Inferior parietal cortex (tissue), 1 donor: ENCODE data around the gene RPS6KB2.
"Not testable (repeated sequence)": the region's sequence is repeated elsewhere in the genome, so short reads cannot be mapped to it uniquely, and the experiment has no call there.

Experiments
- DNase-seq: peaks from one replicate; pipeline ENCODE4 v3.0.0-alpha.2; 2016; ENCODE audit errors: extremely low spot score

Gene RPS6KB2

DNA sequence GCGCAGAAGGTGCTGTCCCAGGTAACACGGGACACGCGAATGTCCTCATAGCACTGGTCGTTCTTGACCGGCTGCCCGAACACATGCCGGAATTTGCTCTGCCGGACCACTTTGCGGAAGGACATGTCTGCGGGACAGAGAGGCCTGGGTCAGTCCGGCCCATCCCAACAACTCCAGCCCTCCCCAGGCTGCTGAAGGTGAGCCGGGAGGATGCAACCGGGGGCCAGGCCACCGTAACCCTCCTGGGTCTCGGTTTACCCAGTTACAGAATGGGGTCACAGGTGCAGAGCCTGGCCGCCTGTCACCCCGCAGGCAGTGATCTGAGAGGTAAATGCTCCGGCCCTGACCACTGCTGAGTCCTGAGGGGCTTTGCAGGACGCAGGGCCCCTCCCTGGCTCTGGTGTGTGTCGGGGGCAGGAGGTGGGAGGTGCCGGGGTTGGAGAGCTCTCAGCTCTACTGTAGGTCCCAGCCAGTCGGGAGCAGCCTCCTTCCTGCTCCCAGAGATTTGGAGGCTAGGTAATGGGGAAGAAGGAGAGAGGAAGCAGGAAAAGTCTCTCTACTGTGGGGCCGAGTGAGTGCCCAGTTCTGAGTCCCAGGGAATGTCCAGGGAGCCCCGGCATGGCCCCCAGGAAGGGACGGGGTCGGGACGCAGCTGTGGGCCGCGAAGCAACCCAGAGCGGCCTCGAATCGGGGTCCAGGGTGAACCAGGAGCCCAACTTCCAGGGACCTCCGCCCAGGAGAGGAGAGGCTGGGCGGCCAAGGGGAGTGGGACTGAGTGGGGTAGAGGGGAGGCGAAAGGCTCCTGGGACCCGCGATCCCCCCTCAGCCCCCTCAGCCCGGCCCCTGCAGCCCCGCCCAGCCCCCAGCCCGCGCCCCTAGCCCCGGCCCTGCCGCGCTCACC is 14.5 kb downstream of the RPS6KB2 start:
- no peak for DNase-seq

DNA sequence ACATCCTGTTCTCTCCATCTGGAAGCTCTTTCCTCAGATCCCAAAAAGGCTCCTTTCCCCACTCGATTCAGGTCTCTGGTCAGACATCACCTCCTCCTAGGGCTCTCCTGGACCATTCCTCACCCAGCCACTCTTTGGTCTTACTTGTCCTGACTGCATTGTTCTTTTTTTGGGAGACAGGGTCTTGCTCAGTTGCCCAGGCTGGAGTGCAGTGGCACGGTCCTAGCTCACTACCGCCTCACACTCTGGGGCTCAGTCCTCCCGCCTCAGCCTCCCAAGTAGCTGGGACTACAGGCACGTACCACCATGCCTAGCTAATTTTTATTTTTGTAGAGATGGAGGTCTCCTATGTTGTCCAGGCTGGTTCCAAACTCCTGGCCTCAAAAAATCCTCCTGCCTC is 17.2 kb downstream of the RPS6KB2 start:
- DNase-seq = no peak

DNA sequence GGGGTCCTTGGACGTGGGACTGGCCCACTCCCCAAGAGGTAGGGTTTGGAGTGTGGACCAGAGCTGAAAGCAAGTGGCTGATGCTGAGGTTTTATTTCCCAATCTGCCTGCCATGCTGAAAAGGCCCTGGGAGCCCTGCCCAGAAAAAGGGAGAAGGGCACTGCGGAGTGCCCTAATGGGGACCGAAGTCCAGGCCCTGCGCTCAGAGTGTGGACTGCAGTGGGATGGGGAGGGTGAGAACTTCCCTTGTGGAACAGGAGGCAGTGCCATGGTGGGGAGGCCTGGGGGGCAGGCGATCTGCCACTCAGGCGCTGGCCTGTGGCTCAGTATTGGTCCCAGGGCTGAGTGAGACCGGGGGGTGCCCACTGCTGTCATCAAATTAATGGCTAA is 19.9 kb downstream of the RPS6KB2 start:
- DNase-seq = no peak

DNA sequence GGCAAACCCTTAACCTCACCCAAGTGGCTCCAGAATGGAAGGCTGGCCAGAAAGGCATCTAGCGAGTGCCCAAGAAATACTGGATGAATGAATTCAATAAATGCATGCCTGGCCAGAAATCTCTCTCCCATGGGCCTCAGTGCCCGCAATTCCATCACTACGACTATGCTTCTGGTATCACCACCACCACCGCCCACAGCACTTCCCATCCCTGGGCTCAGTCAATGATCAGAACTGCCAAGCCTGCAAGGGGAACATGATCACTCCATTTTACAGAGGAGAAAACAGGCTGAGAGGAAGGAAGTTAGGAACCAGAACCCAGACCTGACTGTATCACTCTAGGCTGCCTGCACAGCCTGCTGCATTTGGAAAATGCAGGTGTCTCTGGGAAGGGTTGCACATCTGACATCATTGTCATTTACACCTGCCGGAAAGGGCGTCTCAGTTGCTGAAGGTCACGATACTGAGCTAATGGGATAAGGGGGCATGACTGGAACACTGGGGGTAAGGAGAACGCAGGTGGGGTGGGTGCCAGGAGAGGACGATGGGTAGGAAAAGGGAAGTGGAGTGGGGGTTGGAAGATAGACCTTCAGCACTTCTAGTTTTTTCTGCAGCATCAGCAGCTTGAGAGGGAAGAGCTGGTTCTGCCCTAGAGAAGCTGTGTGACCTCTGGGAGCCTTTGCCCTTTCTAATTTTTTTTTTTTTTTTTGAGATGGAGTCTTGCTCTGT is 21.0 kb downstream of the RPS6KB2 start:
- no peak for DNase-seq

DNA sequence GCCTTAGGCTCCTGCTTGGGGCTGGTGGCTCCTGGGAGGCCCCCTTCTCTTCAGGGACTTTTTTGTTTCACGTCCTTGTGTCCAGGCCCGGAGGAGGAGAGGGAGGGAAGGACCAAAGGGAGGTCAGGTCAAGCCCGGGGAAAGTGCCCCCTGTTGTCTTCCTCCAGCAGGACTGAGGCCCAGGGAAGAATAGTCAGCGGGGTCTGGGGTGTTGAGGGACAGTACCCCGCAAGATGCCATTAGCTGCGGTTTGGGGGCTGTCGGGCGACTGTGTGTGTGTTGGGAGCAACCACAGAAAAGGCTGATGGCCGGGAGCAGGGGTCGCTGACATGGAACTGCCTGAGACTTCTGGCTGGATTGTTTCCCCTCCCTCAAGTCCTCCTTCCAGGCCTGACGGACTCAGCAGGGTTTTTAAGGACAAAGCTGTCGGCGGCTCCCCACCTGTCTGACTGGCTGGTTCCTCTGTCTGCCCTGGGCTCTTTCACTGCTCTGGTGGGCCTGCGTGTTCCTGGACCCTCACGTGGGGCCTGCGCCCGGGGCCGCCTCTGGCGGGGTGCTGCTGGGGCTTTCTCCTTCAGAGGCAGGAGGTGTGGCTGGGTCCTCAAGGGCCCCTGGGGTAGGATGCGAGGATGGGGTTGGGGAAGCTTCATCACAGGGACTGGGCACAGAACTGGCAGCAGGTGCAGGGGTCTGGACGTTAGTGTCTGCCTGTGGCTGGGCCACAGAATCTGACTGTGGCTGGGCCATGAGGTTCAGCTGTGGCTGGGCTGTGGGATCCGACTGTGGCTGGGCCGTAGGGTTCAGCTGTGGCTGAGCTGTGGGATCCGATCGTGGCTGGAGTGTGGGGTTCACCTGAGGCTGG is 22.7 kb downstream of the RPS6KB2 start:
- no peak for DNase-seq

DNA sequence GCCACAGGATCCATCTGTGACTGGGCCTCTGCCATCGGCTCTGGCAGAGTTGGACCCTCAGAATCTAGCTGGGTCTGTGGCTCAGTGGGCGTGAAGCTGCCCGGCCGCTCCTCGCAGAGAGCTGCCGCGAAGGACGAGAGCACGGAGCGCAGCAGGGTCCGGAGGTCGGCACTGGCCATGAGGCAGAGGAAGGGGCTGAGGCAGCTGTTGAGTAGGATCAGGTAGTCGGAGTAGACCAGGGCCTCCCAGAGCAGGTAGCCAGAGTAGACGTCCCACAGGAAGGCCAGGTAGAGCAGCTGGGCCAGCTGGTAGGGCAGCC is 23.3 kb downstream of the RPS6KB2 start:
- no peak for DNase-seq

DNA sequence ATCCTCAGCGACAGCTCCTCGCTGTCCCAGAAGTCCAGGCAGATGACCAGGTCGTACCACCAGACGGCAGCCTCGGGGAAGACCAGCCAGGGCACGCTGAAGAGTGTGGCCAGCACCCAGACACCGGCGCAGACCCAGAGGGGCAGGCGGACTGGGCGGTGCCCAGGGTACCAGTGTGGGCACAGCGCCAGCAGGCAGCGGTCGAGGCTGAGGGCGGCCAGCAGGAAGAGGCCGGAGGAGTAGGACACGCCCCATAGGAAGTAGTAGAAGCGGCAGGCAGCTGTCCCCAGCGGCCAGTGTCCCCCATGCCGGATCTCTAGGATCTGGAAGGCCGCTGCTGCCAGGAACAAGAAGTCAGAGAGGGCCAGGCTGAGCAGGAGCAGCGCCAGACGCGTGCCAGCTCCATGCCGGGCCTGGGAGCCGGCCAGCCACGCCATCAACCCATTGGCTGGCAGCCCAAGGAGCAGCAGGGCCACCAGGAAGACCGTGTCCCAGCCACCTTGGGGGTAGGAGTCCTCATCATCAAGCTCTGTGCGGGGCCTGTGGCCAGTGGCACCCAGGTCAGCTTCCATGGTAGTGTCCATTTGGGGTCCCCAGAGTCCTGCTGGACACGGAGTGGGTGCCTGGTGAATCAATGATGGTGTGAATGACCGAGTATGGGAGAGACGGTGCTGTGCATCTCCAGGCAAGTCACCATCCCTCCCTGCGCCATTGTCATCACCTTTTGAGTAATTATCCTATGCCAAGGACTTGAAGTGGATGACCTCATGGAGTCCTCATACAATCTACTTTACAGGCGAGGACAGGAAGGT is 24.1 kb downstream of the RPS6KB2 start, which contains the start of gene GPR152:
Gene GPR152 (minus strand): TSS at position 589 of the 812 bp plus-strand sequence. CDS start 5 bp downstream, at position 584.
- DNase-seq = no peak

DNA sequence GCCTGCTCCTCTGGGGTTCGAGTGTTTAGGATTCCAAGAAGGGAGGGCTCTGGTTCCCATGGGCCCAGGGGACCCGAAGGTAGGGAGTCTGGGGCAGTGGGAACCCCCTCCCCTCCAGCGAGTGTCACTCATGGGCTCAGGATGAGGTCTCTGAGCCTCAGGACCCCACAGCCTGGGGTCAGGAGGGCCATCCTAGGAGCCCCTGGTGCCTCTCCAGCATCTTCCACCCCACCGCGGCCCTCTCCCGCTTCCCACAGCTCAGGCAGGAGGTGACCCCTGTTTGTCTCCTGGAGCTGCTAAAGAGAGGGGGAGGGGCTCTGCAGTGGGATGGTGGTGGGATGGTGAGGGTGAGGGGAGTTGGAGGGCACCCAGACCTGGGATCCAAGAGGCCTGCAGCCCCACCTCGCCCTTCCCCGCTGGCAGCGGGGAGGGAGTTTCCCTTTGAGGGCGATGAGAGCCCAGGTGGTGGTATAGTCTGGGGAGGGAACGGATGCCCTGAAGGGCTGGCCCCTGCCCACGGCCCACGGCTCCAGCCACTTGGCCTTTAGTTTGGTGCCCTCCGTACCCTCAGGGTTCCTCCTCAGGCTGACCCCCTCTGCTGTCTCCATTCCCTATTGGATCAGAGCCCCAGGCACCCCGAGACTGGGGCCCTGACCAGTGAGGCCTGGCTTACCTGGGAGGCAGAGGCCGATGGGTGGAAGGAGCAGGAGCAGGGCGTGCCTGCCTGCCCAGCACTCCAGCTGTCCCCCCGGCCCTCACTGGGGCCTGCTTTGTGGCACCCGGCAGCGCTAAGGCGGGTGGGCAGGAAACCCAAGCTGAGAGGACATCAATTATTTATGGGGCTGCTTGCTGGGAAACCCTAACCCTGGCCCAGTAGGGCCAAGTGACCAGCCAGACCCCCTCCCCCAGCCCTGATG is 25.8 kb downstream of the RPS6KB2 start:
- DNase-seq = no peak

DNA sequence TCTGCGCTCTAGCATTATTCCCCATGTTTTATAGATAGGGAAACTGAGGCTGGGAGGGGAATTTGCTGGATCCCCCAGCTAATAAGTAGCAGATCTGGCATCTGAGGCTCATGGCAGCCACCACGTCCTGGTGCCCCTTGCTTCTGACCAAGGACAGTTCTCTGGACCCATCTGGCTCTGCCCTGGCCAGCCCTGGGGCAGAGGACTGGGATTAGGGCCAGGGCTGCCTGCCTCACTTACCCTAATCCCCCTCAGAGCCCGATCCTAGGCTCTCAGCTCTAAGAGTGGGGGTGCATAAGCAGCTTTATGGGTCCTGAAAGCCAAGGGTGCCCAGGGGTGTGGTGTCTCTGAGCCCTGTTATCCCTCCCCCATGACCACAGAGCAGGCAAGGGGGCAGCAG is 26.8 kb downstream of the RPS6KB2 start, which contains the start of gene CABP4:
Gene CABP4 (plus strand): TSS at position 301 of the 400 bp plus-strand sequence. CDS start 70 bp downstream, at position 371.
- no peak for DNase-seq

DNA sequence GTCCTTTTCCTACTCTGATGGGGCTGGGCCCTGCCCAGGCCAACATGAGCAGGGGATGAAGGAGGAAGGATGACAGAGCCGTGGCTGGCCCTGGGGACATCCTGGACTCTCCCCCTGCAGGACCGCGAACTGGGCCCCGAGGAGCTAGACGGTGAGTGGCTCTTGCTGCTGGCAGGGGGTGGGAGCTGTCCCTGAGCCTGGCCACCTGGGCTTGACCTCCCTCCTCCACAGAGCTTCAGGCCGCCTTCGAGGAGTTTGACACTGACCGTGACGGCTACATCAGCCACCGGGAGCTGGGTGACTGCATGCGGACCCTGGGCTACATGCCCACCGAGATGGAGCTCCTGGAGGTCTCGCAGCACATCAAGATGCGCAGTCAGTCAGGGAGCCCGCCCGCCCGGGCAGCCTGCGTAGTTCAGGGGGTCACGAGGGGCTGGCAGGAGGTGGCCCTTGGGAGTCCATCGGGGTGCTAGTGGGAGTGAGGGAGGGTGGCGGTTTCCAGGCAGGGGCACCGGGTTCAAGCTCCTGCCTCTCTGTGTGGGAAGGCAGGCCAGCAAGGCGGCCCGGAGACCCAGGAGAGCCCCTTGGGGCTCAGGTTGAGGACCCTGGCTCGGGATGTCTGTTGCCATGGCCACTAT is 27.9 kb downstream of the RPS6KB2 start:
- no peak for DNase-seq

DNA sequence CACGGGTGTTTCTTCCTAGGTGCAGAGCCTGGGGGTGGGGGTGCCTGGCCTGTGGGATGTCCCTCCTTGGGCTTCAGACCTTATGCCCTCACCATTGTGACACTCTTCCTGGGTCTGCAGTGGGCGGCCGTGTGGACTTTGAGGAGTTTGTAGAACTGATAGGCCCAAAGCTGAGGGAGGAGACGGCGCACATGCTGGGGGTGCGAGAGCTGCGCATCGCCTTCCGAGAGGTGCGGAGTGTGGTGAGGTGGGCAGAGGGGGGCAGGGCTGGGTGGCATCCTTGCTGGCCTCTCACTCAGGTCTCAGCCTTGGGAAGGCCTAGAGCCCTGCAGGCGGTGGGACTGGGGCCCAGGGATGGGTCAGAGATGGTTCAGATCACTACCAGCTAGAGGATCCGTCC is 29.2 kb downstream of the RPS6KB2 start:
- no peak for DNase-seq

DNA sequence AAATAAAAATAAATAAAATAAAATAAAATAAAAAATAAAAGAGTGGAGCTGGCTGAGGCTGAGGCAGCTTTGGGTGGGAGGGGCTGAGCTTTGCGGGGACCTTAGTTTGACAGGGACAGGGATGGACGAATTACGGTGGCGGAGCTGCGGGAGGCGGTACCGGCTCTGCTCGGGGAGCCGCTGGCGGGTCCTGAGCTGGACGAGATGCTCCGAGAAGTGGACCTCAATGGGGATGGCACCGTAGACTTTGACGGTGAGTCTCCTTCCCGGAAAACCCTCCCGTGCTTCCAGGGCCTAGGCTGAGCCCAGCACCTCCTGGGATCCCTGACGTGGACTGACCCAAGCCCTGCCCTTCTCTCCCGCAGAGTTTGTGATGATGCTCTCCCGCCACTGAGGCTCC is 30.0 kb downstream of the RPS6KB2 start:
- DNase-seq = no peak

DNA sequence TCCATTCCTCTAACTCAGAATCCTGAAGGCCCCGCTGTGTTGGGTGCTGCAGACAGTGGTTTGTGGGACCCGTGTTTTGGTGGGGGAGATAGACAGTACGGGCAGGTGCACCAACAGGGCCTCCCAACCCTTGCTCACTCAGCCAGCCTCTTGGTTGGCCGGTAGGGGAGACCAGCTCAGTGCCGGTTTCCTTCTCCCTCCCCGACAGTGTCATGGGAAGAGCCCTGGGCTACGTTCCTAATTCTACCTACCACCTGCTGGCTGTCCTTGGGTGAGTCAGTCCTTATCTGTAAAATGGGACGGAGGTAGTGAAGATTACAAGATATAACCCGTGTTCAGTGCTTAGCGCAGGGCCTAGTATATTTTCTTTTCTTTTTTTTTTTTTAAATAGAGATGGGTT is 34.9 kb downstream of the RPS6KB2 start:
- no peak for DNase-seq

DNA sequence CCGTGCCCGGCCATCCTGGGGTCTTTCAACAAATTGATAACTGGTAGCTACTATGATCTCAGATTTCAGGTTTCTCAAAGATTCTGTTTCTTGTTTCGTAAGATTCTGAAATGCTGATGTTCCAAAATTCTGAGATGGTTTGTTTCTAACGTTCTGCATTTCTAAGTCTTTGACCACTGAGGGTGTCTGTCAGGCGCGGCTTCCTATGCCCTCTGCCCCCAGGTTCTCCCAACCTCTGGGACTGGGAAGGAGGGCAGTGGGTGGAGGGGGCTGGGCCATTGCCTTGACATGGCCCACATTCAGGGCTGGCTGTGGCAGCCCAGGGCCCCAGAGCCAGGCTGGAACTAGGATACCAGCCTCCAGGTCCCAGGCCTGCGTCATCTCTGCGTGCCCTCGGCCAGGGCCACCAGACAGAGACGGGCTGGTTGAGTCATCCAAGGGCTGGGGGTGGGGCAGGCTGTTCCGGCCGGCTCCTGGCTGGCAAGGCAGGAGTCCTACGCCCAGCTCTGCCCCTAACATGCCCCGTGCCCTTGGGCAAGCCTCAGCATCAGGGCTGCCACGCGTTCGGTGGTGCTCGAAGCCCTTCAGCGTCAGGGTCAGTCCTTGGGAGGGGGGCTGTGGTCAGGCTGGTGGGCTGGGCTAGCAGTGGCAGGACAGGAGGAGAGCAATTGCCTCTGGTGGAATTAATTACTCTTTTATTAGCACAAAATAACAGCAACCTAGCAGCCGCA is 35.6 kb downstream of the RPS6KB2 start:
- DNase-seq = no peak

DNA sequence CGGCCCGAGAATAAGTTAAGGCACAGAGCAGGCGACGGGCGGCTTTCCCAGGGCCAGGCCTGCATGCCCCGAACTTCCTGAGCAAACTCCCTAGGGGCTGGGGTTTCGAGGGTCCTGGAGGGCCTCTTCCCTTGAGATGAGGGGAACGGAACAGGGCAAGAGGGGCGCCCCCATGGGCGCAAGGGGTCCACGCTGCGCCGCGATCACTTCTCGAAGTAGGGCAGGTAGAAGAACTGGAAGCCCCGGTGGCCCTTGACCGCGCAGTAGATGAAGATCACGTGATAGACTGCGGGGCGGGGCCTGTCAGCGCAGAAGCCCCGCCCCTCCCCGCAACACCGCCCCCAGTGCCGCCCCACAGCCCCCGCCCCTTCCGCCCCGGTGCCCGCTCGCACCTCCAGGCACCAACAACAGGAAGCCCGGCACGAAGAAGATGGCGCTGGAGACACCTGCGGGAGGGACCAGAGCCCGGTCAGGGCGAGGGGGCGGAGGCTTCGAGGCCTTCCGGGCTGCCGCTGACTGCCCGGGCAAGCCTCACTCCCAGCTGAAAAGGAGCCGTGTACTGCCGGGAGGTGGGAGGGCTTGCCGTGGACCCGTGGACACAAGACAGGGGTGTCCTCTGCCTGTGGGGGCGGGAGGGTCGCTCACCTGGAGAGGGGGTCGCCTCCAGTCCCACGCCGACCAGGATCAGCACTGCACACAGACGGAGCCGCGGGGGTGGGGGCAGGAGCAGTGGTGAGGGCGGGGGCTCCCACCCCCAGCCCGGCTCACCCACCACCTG is 36.3 kb downstream of the RPS6KB2 start:
- DNase-seq = peak; percentile 40

DNA sequence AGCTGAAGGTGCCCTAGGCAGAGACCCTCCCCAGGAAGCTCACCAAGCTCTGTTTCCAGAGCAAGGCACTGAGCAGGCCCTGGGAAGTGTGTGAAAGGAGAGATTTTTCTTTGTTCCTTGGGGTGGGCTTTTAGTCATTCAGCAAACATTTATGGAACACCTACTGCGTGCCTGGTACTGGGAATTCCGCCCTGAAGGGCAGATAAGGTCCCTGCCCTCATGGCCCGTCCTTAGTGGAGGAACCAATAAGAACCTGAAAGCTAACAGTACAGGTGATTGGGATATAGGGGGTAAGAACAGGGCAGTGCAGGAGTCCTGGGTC is 36.9 kb downstream of the RPS6KB2 start:
- no peak for DNase-seq

DNA sequence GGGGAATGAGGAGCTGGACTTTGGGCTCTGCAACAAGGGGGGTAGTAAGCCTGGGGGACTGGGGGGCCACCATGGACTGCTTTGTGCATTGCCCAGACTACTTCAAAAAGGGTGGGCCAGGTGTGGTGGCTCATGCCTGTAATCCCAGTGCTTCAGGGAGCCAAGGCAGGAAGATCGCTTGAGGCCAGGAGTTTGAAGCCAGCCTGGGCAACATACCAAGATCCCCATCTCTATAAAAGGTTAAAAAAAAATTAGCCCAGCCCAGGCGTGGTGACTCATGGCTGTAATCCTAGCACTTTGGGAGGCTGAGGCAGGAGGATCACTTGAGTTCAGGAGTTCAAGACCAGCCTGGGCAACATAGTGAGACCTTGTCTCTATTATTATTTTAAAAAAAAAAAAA is 37.2 kb downstream of the RPS6KB2 start:
- not testable (repeated sequence) for DNase-seq

DNA sequence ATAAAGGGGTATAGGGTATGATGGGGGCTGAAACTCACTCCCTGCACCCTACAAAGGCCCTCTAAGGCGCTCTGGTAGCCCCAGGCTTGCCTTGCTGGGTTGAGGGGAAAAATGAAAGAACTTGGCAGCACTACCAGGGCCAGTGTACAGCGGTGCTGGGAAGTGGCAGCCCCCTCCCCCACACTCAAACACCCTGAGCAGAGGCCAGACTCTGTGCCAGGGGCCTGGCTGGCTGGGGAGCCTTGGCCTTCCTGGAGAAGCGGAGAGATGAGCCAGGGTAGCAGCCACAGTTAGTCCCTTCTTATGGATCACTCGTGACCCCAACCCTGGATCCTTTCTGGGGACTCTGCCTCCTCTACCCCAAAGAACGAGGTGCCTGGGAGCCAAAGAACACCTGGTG is 38.1 kb downstream of the RPS6KB2 start:
- no peak for DNase-seq
